ENCODE measurements around the gene PLEKHO2. TPM values are rescaled to one million over a fixed set of nuclear protein-coding genes. Genes with fewer than 3 reads are reported as not detected.

The PLEKHO2 gene
- total and polyA plus RNA-seq, 2 of the 8 experiments (the other 6 are each of a cell fraction or from before 2014, with no cell fraction given): 16.9 to 20.1 TPM

- TF ChIP-seq, protein P1, sequence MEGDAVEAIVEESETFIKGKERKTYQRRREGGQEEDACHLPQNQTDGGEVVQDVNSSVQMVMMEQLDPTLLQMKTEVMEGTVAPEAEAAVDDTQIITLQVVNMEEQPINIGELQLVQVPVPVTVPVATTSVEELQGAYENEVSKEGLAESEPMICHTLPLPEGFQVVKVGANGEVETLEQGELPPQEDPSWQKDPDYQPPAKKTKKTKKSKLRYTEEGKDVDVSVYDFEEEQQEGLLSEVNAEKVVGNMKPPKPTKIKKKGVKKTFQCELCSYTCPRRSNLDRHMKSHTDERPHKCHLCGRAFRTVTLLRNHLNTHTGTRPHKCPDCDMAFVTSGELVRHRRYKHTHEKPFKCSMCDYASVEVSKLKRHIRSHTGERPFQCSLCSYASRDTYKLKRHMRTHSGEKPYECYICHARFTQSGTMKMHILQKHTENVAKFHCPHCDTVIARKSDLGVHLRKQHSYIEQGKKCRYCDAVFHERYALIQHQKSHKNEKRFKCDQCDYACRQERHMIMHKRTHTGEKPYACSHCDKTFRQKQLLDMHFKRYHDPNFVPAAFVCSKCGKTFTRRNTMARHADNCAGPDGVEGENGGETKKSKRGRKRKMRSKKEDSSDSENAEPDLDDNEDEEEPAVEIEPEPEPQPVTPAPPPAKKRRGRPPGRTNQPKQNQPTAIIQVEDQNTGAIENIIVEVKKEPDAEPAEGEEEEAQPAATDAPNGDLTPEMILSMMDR (IDR thresholded peaks at IDR 0.05; ENCODE audit: control extremely low read depth in 1 of 3, insufficient read depth in 1 of 3, low read depth in 1 of 3, low read length in 3 of 3): no peak
- TF ChIP-seq ZNF274 (IDR thresholded peaks at IDR 0.05; ENCODE audit: borderline replicate concordance, extremely low read depth, low read length) (no peak), CBX5 (IDR thresholded peaks at IDR 0.05; ENCODE audit: low read depth, low read length) (no peak), RXRA (IDR thresholded peaks at IDR 0.05; ENCODE audit: insufficient read depth, low read depth, low read length) (no peak), SP2 (IDR thresholded peaks at IDR 0.05; ENCODE audit: low read length) (no peak)
These were observed 34.0 kb downstream of the PLEKHO2 start (continued) for GRCh38 chr15:64875641-64876223.

Data from H1 (cell line).